BJ (cell line): Measurements from ENCODE around the gene NR5A1. TPM values are rescaled to one million over a fixed set of nuclear protein-coding genes. Genes with fewer than 3 reads are reported as not detected.
A peak's percentile ranks its signal among the peaks of the same experiment; 100 is the strongest.

ENCODE experiments used
- CTCF ChIA-PET: fragments of 350-600 bp; formaldehyde crosslinking; extraction: SDS; loops from one replicate; lab custom pipeline; 2021; ENCODE audit warnings: antibody characterized with exemption, inconsistent platforms; lab: Yijun Ruan, JAX
- POLR2A ChIA-PET: fragments of 300-600 bp; sonication (Branson Sonifier 250); formaldehyde crosslinking; extraction: SDS; loops from one replicate; lab custom pipeline; 2021; ENCODE audit warnings: antibody characterized with exemption; lab: Charles Lee
- DNase-seq: peaks from one replicate; pipeline ENCODE4 v3.0.0-alpha.2; 2011; ENCODE audit warnings: low read depth
- H3K27me3 ChIP-seq: 2 replicates; pipeline ENCODE4 v1.6.0; 2011; ENCODE audit warnings: low read length; ENCODE audit not compliant: control insufficient read depth, insufficient read depth
- H3K36me3 ChIP-seq: 2 replicates; pipeline ENCODE4 v1.5.1; 2011; ENCODE audit warnings: low read length; ENCODE audit not compliant: control insufficient read depth, insufficient read depth
- H3K4me3 ChIP-seq: 2 replicates; pipeline ENCODE4 v1.5.1; 2011; ENCODE audit warnings: low read depth, mild to moderate bottlenecking, control low read depth, low read length
- polyA plus RNA-seq: library from polyadenylated mRNA; depleted of rRNA; stranded (reverse); fragments of >200 nt; gene quantifications from 2 replicates; pipeline ENCODE4 v1.2.3, GENCODE V29; 2011
- TF ChIP-seq, protein P1 (sequence below): IDR thresholded peaks from 2 replicates; pipeline ENCODE4 v1.5.1; 2011; ENCODE audit warnings: low read depth, mild to moderate bottlenecking, control low read depth, inconsistent platforms, low read length, moderate library complexity; ENCODE audit not compliant: insufficient read depth

NR5A1 gene
- polyA plus RNA-seq, 1 experiment, result not detected

DNA sequence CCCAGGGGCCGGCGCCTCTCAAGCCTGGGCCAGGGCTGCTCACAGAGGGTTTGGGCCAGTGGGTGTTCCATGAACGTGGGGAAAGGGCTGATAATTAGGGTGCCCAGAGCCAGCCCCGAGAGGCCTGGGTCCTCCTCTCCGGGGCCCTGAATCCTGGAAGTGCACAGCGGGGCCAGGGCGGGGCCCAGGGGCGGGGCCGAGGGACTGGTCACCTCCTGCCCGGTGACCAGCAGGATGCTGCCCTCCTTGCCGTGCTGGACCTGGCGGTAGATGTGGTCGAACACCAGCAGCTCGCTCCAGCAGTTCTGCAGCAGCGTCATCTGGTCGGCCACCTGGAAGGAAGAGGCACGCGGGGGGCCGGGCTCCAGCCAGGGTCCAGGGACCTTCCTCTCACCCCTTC lies 14.4 kb downstream of the NR5A1 start:
- CTCF ChIA-PET, result no interaction called here
- H3K27me3 ChIP-seq, result peaks cover 23% of the 10 kb centered on the region
- DNase-seq, result no peak
- no peaks in the 10 kb centered on the region for H3K36me3 ChIP-seq
- TF ChIP-seq, protein P1, sequence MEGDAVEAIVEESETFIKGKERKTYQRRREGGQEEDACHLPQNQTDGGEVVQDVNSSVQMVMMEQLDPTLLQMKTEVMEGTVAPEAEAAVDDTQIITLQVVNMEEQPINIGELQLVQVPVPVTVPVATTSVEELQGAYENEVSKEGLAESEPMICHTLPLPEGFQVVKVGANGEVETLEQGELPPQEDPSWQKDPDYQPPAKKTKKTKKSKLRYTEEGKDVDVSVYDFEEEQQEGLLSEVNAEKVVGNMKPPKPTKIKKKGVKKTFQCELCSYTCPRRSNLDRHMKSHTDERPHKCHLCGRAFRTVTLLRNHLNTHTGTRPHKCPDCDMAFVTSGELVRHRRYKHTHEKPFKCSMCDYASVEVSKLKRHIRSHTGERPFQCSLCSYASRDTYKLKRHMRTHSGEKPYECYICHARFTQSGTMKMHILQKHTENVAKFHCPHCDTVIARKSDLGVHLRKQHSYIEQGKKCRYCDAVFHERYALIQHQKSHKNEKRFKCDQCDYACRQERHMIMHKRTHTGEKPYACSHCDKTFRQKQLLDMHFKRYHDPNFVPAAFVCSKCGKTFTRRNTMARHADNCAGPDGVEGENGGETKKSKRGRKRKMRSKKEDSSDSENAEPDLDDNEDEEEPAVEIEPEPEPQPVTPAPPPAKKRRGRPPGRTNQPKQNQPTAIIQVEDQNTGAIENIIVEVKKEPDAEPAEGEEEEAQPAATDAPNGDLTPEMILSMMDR, result no peak
- no peak overlapping the region for H3K4me3 ChIP-seq
- POLR2A ChIA-PET, result no interaction called here

DNA sequence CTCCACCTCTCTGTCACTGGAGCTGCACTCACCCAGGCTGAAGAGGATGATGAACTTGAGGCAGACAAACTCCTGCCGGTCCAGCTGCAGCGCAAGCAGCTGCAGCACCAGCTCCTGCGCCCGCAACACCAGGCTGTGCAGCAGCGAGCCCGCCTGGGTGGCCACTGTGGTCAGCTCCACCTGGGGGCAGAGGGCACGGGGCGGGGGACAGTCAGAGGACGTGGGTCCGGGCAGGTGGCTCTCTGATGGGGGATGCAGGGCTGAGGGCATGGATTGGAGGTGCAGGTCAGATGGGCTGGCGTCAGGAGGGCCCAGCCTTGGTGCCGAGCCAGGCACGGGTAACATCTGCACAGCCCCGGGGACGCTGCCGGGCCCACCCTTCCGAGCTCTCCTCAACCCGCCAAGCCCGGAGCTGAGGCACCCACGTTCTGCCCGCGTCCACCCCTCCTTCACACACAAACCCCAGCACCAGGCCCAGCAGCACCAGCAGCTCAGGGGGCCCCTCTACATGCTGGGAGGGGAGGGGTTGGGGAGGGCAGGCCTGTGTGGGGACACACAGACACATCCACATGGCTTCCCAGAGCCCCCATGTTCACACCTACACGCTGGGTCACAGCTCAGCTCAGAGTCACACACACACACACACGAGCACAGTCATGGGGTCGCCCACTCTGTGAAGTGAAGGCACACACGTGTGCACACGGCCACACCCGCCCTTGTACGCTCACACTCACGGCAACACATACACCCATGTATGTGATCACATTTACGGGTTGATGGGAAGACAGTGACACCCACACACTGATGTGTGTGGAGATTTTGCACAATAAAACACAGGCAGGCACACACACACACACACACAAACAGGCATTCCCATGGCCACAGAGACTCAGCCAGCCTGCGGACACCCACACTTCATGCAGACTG lies 15.9 kb downstream of the NR5A1 start:
- POLR2A ChIA-PET, result no interaction called here
- TF ChIP-seq, protein P1, result no peak
- Histone ChIP-seq H3K36me3 (no peaks in the 10 kb centered on the region), H3K4me3 (no peak overlapping the region), H3K27me3 (peaks cover 35% of the 10 kb centered on the region)
- CTCF ChIA-PET, result no interaction called here
- no peak for DNase-seq

DNA sequence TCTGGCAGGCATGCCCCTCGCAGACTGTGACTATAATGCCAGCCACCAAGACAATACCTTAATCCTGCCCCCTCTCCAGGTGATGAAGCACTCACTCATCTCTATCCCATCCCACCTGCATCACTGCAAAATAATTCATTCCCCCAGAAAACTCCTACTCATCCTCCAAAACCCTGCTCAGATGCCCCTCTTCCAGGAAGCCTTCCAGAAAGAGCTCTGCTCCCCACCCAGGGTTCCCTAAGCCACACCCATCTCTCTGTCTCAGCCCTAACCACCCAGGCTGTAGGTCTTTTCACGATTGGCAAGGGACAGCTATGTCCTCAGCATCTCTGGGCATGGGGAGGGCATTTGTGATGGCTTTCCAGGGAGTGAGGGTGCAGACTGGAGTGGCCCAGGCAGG lies 17.2 kb downstream of the NR5A1 start:
- ChIA-PET CTCF (interaction anchor here (0.6 to 1.2 kb wide), 2 partner anchors 11 to 14 kb away, joined by 3 to 5 read pairs; no protein-coding TSS in a partner anchor), POLR2A (no interaction called here)
- TF ChIP-seq, protein P1, result no peak
- Histone ChIP-seq H3K36me3 (no peaks in the 10 kb centered on the region), H3K4me3 (no peak overlapping the region), H3K27me3 (peaks cover 37% of the 10 kb centered on the region)
- DNase-seq, result no peak

DNA sequence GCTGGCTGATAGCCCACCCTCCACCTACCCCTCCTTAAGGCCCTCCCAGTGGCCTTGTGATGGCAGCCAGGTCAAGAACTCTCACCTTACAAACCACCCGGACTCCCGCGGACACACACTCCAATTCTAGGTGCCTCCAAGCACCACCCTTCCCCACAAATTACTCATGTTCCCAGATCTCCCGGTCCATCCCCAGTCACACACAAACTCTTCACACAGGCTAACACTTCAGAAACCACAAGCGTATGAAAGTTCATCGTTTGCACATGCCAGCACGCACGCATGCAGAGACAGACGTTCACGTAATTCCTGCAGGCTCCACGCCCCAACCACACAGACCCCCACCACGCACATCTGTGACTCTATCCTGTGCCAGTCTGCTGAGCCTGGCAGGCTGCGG lies 18.0 kb downstream of the NR5A1 start:
- TF ChIP-seq, protein P1, result no peak
- Histone ChIP-seq H3K36me3 (no peaks in the 10 kb centered on the region), H3K4me3 (no peak overlapping the region), H3K27me3 (peaks cover 37% of the 10 kb centered on the region)
- POLR2A ChIA-PET, result interaction anchor here (0.6 kb wide), 1 partner anchor 1917 kb away, joined by 6 read pairs; no protein-coding TSS in a partner anchor
- CTCF ChIA-PET, result interaction anchor here (0.6 to 1.2 kb wide), 2 partner anchors 11 to 15 kb away, joined by 3 to 5 read pairs; no protein-coding TSS in a partner anchor
- peak; percentile 33 for DNase-seq

DNA sequence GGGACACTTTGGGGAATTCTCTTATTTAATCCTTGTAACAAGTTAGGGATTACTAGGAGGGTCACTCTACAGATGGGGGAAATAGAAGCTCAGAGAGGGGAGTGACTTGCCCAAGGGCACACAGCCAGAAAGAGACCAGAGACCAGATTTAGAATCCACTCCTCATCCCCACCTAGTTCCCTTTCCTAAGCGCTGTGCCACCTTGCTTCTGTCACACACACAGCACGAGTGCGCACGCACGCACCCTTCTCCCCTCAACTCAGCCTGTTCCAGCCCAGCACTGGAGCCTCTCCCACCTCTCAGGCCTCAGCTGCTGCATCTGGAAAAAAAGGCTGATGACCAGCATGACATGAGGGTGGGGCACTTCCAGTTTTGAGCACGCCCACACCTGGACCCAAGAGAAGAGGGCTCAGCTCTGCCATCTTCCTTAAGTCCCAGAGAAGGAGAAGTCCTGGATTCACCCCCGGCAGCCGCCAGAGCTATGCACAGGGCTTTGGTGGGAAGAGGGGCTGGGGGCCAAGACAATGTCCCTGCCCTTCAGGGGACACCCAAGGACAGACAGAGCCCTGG lies 18.5 kb downstream of the NR5A1 start:
- ChIA-PET CTCF (interaction anchor here (0.8 to 1.2 kb wide), 2 partner anchors 10 to 69 kb away, joined by 3 read pairs; no protein-coding TSS in a partner anchor), POLR2A (no interaction called here)
- no peak overlapping the region for H3K4me3 ChIP-seq
- H3K27me3 ChIP-seq, result peaks cover 37% of the 10 kb centered on the region
- no peaks in the 10 kb centered on the region for H3K36me3 ChIP-seq
- TF ChIP-seq, protein P1, result no peak
- DNase-seq, result no peak
